Suprapubic skin (tissue), 3 donors: Measurements from ENCODE around the gene TMPRSS7.

Experiments
- POLR2AphosphoS5 ChIP-seq, 3 donors: sonication (generic); formaldehyde crosslinking; IDR thresholded peaks; one replicate each; pipeline ENCODE4 v1.6.1; 2017; ENCODE audit warnings: antibody characterized with exemption in 3 of 3
- TF ChIP-seq, protein P1 (sequence below), 2 donors: fragments of 200-600 bp in 1 of 2; fragments of 450-650 bp in 1 of 2; sonication (generic) in 1 of 2; IDR thresholded peaks; one replicate each; pipeline ENCODE4 v1.5.1; 2016 to 2019; ENCODE audit warnings: antibody characterized with exemption in 2 of 2, mild to moderate bottlenecking in 1 of 2, moderate library complexity in 1 of 2

DNA sequence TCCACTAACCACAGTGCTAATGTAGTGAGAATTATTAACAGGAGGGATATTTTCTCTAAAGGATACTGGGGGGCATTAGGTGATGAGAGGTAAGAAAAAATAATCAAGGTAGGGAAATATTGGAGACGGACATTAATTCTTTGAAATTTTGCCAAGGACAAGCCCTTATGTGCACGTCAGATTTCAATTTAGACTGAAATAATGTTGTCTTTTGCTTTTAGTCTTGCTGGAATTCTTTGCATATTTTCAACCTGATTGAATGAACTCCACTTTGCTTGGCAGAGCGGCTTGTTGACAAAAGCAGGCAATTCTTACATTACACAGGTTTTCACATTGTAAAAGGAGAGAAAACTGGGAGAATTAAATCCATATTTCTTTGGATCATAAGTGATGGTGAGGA, 26.6 kb downstream of the TMPRSS7 start:
- TF ChIP-seq, protein P1, sequence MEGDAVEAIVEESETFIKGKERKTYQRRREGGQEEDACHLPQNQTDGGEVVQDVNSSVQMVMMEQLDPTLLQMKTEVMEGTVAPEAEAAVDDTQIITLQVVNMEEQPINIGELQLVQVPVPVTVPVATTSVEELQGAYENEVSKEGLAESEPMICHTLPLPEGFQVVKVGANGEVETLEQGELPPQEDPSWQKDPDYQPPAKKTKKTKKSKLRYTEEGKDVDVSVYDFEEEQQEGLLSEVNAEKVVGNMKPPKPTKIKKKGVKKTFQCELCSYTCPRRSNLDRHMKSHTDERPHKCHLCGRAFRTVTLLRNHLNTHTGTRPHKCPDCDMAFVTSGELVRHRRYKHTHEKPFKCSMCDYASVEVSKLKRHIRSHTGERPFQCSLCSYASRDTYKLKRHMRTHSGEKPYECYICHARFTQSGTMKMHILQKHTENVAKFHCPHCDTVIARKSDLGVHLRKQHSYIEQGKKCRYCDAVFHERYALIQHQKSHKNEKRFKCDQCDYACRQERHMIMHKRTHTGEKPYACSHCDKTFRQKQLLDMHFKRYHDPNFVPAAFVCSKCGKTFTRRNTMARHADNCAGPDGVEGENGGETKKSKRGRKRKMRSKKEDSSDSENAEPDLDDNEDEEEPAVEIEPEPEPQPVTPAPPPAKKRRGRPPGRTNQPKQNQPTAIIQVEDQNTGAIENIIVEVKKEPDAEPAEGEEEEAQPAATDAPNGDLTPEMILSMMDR (IDR thresholded peaks at IDR 0.05) = no peak
- TF ChIP-seq POLR2AphosphoS5 (IDR thresholded peaks at IDR 0.05) = no peak
